Measurements from ENCODE around the gene RAP1GAP2.

- TF ChIP-seq CTCF (tag by site-specific recombination; IDR thresholded peaks at IDR 0.05) (no peak), TSHZ1 (tag by site-specific recombination; IDR thresholded peaks at IDR 0.05; ENCODE audit: borderline replicate concordance) (no peak), ZNF529 (tag by site-specific recombination; IDR thresholded peaks at IDR 0.05; ENCODE audit: insufficient replicate concordance) (no peak), PBX3 (CRISPR knock-in tag; IDR thresholded peaks at IDR 0.05) (no peak), GLI4 (tag by site-specific recombination; IDR thresholded peaks at IDR 0.05) (no peak), ZNF121 (tag by site-specific recombination; IDR thresholded peaks at IDR 0.05) (no peak), BCL11A (tag by site-specific recombination; IDR thresholded peaks at IDR 0.05; ENCODE audit: low read depth) (no peak), KLF9 (tag by site-specific recombination; IDR thresholded peaks at IDR 0.05; ENCODE audit: low read depth) (no peak), ZNF426 (tag by site-specific recombination; IDR thresholded peaks at IDR 0.05) (no peak), ZNF239 (tag by site-specific recombination; IDR thresholded peaks at IDR 0.05) (no peak), ZNF398 (tag by site-specific recombination; IDR thresholded peaks at IDR 0.05) (no peak), PRDM1 (tag by site-specific recombination; IDR thresholded peaks at IDR 0.05) (no peak), BCL11B (tag by site-specific recombination; IDR thresholded peaks at IDR 0.05; ENCODE audit: low read depth) (no peak), ZBTB7A (tag by site-specific recombination; IDR thresholded peaks at IDR 0.05; ENCODE audit: low read depth) (no peak)
Measured at GRCh38 chr17:3034578-3034920, 238.3 kb downstream of the RAP1GAP2 start.
